GM12878 (cell line): ENCODE results near the gene LIX1. TPM values are rescaled to one million over a fixed set of nuclear protein-coding genes. Genes with fewer than 3 reads are reported as not detected.

Source experiments
- ATAC-seq: fragments of 200-7000 bp; cut with Tn5 transposase; 3 replicates; pipeline ENCODE4 v1.9.1; 2020; ENCODE audit warnings: mild to moderate bottlenecking, moderate library complexity
- BruUV-seq: library from RNA; stranded (reverse); fragments of 400-500 nt; replicated peaks from 2 replicates; lab custom pipeline; 2021; lab: Mats Ljungman, UMichigan
- CTCF ChIA-PET: fragments of 300-600 bp; sonication (Branson Sonifier 250); formaldehyde crosslinking; extraction: SDS; loops from one replicate; lab custom pipeline; 2021; ENCODE audit warnings: inconsistent platforms; lab: Yijun Ruan, JAX
- POLR2A ChIA-PET: fragments of 350-600 bp; formaldehyde crosslinking; extraction: SDS; loops from one replicate; lab custom pipeline; 2021; ENCODE audit warnings: inconsistent platforms; lab: Charles Lee
- RAD21 ChIA-PET: fragments of 300-600 bp; sonication (Branson Sonifier 250); formaldehyde crosslinking; loops from one replicate; lab custom pipeline; 2023; ENCODE audit warnings: antibody characterized with exemption; ENCODE audit not compliant: unreplicated experiment; lab: Charles Lee
- SMC1A ChIA-PET: fragments of 300-600 bp; sonication (Branson Sonifier 250); formaldehyde crosslinking; loops from one replicate; lab custom pipeline; 2023; ENCODE audit not compliant: unreplicated experiment, uncharacterized antibody; lab: Charles Lee
- DNase-seq: peaks from one replicate; pipeline ENCODE4 v3.0.0-alpha.2; 2011; ENCODE audit warnings: low read depth, low spot score
- FAIRE-seq: peaks from 3 replicates; lab custom pipeline; 2011; peaks lifted over from hg19 to GRCh38; lab: Jason Lieb, UNC
- H2AFZ ChIP-seq: 2 replicates; pipeline ENCODE4 v1.6.0; 2011; ENCODE audit warnings: low read depth, low read length, control low read depth; ENCODE audit not compliant: control insufficient read depth
- H3K27ac ChIP-seq: 2 replicates; pipeline ENCODE4 v1.5.1; 2011; ENCODE audit warnings: control low read depth; ENCODE audit not compliant: control insufficient read depth, insufficient read depth
- H3K27me3 ChIP-seq, 2 experiments: replicated peaks in 1 of 2; 2 replicates each; pipeline versions ENCODE4 v1.6.0 to v1.6.1; 2011; ENCODE audit warnings: low read length in 1 of 2; ENCODE audit not compliant: control insufficient read depth in 2 of 2, insufficient read depth in 2 of 2
- H3K36me3 ChIP-seq, 2 experiments: 2 replicates each; pipeline ENCODE4 v1.5.1; 2011; ENCODE audit warnings: low read length in 1 of 2; ENCODE audit not compliant: control insufficient read depth in 2 of 2, insufficient read depth in 2 of 2
- H3K4me1 ChIP-seq: 2 replicates; pipeline ENCODE4 v1.6.1; 2011; ENCODE audit warnings: mild to moderate bottlenecking, low read length, moderate library complexity, mixed read lengths; ENCODE audit not compliant: control insufficient read depth, insufficient read depth
- H3K4me2 ChIP-seq: 2 replicates; pipeline ENCODE4 v1.6.0; 2011; ENCODE audit warnings: control low read depth; ENCODE audit not compliant: control insufficient read depth, insufficient read depth
- H3K4me3 ChIP-seq: fragments of 200-600 bp; sonication (generic); 2 replicates; pipeline ENCODE4 v1.5.1; 2016
- H3K79me2 ChIP-seq: 2 replicates; pipeline ENCODE4 v1.6.0; 2011; ENCODE audit warnings: low read length; ENCODE audit not compliant: control insufficient read depth, insufficient read depth
- H3K9ac ChIP-seq: 2 replicates; pipeline ENCODE4 v1.8.0; 2011; ENCODE audit warnings: low read length, control low read depth, mixed read lengths; ENCODE audit not compliant: control insufficient read depth, insufficient read depth
- H3K9me3 ChIP-seq: replicated peaks from 3 replicates; pipeline ENCODE4 v1.5.1; 2011; ENCODE audit warnings: mild to moderate bottlenecking, low read length; ENCODE audit not compliant: control insufficient read depth, insufficient read depth
- H4K20me1 ChIP-seq: 2 replicates; pipeline ENCODE4 v1.6.0; 2011; ENCODE audit not compliant: control insufficient read depth, insufficient read depth
- ATF2 ChIP-seq: IDR thresholded peaks from 2 replicates; pipeline ENCODE4 v1.6.1; 2012; ENCODE audit warnings: low read length, inconsistent platforms
- ATF7 ChIP-seq: fragments of 450-650 bp; IDR thresholded peaks from 2 replicates; pipeline ENCODE4 v1.6.1; 2016; ENCODE audit warnings: low read depth, mild to moderate bottlenecking
- BACH1 ChIP-seq: fragments of 450-650 bp; IDR thresholded peaks from 2 replicates; pipeline ENCODE4 v1.6.1; 2017; ENCODE audit warnings: mild to moderate bottlenecking, borderline replicate concordance
- BRCA1 ChIP-seq: IDR thresholded peaks from 2 replicates; pipeline ENCODE4 v1.6.1; 2011; ENCODE audit warnings: low read depth, low read length, improper control_type of control experiment
- CEBPZ ChIP-seq: fragments of 150-350 bp; IDR thresholded peaks from 2 replicates; pipeline ENCODE4 v1.6.1; 2016; ENCODE audit warnings: low read depth, low read length
- CHD4 ChIP-seq: fragments of 200-600 bp; sonication (generic); IDR thresholded peaks from 2 replicates; pipeline ENCODE4 v1.6.1; 2016; ENCODE audit warnings: mild to moderate bottlenecking
- EZH2 ChIP-seq: IDR thresholded peaks from 2 replicates; pipeline ENCODE4 v1.6.1; 2012; ENCODE audit warnings: low read depth, mild to moderate bottlenecking, control low read depth, inconsistent platforms, low read length, borderline replicate concordance; ENCODE audit not compliant: control insufficient read depth
- HCFC1 ChIP-seq: fragments of 150-350 bp; IDR thresholded peaks from 2 replicates; pipeline ENCODE4 v1.6.1; 2014; ENCODE audit warnings: low read length
- KDM1A ChIP-seq: fragments of 200-600 bp; sonication (generic); IDR thresholded peaks from 2 replicates; pipeline ENCODE4 v1.6.1; 2016; ENCODE audit warnings: borderline replicate concordance
- MTA3 ChIP-seq: IDR thresholded peaks from 2 replicates; pipeline ENCODE4 v1.6.1; 2012; ENCODE audit warnings: low read length, inconsistent platforms, borderline replicate concordance
- SKIL ChIP-seq: fragments of 450-650 bp; IDR thresholded peaks from 2 replicates; pipeline ENCODE4 v1.6.1; 2017; ENCODE audit warnings: mild to moderate bottlenecking, low read depth, inconsistent platforms; ENCODE audit not compliant: poor library complexity, severe bottlenecking
- SMARCA5 ChIP-seq: fragments of 450-650 bp; IDR thresholded peaks from 2 replicates; pipeline ENCODE4 v1.6.1; 2017; ENCODE audit warnings: mild to moderate bottlenecking
- SMC3 ChIP-seq: IDR thresholded peaks from 2 replicates; pipeline ENCODE4 v1.6.1; 2011; ENCODE audit warnings: low read length, improper control_type of control experiment, borderline replicate concordance
- STAT3 ChIP-seq: IDR thresholded peaks from 2 replicates; pipeline ENCODE4 v1.6.1; 2011; ENCODE audit warnings: low read depth, low read length, improper control_type of control experiment
- YY1 ChIP-seq: IDR thresholded peaks from 2 replicates; pipeline ENCODE4 v1.6.1; 2011; ENCODE audit warnings: low read depth, mild to moderate bottlenecking, low read length
- ZNF622 ChIP-seq: fragments of 450-650 bp; IDR thresholded peaks from 2 replicates; pipeline ENCODE4 v1.6.1; 2017; ENCODE audit warnings: mild to moderate bottlenecking, inconsistent platforms
- ZSCAN29 ChIP-seq: fragments of 450-650 bp; IDR thresholded peaks from 2 replicates; pipeline ENCODE4 v1.6.1; 2017; ENCODE audit warnings: mild to moderate bottlenecking, moderate library complexity
- WGBS: methylation state at CpG from one replicate; pipeline ENCODE4 v1.1.6; 2016; ENCODE audit warnings: low lambda C conversion rate; ENCODE audit not compliant: insufficient replicate concordance, insufficient coverage; ENCODE audit errors: missing lambda C conversion rate; 5-methylcytosine and 5-hydroxymethylcytosine counted together
- in situ Hi-C: fragments of 300-500 bp; cut with MboI; formaldehyde crosslinking; loops from 9 replicates; pipeline ENCODE4 v1.14.3; 2018; ENCODE audit warnings: mixed read lengths
- intact Hi-C: fragments of 100-400 bp; cut with micrococcal nuclease; formaldehyde crosslinking; loops from one replicate; pipeline ENCODE4 v1.14.2; 2022; ENCODE audit not compliant: unreplicated experiment
- polyA plus RNA-seq, 11 experiments: library from polyadenylated mRNA; depleted of rRNA in 4 of 11; unstranded in 6 of 11; stranded (reverse) in 5 of 11; fragments of >200 nt; fragmentation: Nextera tagmentation in 4 of 11; fragmentation: Illumina TruSeq in 1 of 11; extraction: Ambion mirVana in 4 of 11; extraction: Trizol in 1 of 11; gene quantifications; 1 replicate in 1 of 11; 2 replicates in 10 of 11; pipeline versions ENCODE4 v1.2.1 to v1.2.3, GENCODE V29; 2011 to 2016; ENCODE audit warnings: inconsistent platforms in 2 of 11, missing spikeins in 2 of 11, low read depth in 1 of 11
- total RNA-seq, 4 experiments: library from RNA; depleted of rRNA in 3 of 4; stranded (reverse); fragments of >200 nt in 3 of 4; fragmentation: Illumina TruSeq in 1 of 4; extraction: Trizol in 1 of 4; gene quantifications; 2 replicates each; pipeline versions ENCODE4 v1.2.1 to v1.2.3, GENCODE V29; 2013 to 2021
- TF ChIP-seq, protein P1 (sequence below): IDR thresholded peaks from 2 replicates; pipeline ENCODE4 v1.6.1; 2011; ENCODE audit warnings: borderline replicate concordance, low read depth, mild to moderate bottlenecking, moderate library complexity, mixed read lengths, low read length; ENCODE audit not compliant: insufficient read depth; ENCODE audit errors: extremely low read length

LIX1 gene
- total and polyA plus RNA-seq, 10 of the 15 experiments (the other 5 are each of a cell fraction or from before 2014, with no cell fraction given): 0.02 to 0.07 (median 0.04) TPM; not detected in 5

DNA sequence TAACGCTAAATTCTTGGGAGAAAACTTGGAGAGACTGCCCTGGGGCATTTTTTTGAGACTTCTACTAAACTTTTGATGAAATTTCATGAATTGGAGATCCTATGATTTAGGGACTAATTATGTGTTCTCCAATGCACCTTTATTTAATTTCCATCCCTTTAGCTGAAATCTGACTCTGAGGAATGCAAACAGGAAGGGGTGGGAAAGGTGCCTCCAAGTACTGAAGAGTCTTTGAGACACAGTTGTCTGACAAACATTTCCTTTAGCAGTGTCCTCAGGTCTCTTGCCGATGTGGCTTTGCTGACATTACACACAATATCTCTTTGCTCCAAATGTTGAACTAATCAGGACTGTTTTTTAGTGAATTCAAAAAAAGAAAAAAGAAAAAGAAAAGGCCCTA lies 76.9 kb downstream of the LIX1 start:
- Histone ChIP-seq H3K4me2 (no peak overlapping the region), H3K27ac (no peak overlapping the region), H3K9me3 (no peaks in the 10 kb centered on the region), H3K36me3 (no peaks in the 10 kb centered on the region), H2AFZ (no peak overlapping the region), H3K27me3 (no peaks in the 10 kb centered on the region), H3K79me2 (no peaks in the 10 kb centered on the region), H4K20me1 (no peaks in the 10 kb centered on the region), H3K4me1 (no peaks in the 10 kb centered on the region), H3K9ac (no peak overlapping the region), H3K4me3 (no peak overlapping the region)
- ChIA-PET RAD21 (no interaction called here), SMC1A (no interaction called here), POLR2A (no interaction called here), CTCF (interaction anchor here (0.8 kb wide), 1 partner anchor 14 kb away, joined by 3 read pairs; no protein-coding TSS in a partner anchor)
- no peak for DNase-seq
- ATAC-seq: no peak
- intact Hi-C loops: no loop called here
- 68% methylated on average over 2 of the region's 2 CpGs for WGBS
- TF ChIP-seq ZNF622: no peak
- no peak for TF ChIP-seq HCFC1
- TF ChIP-seq EZH2: no peak
- TF ChIP-seq ZSCAN29: no peak
- no peak for TF ChIP-seq CEBPZ
- no peak for TF ChIP-seq SKIL
- TF ChIP-seq KDM1A: no peak
- TF ChIP-seq SMC3: no peak
- no peak for TF ChIP-seq ATF7
- TF ChIP-seq, protein P1, sequence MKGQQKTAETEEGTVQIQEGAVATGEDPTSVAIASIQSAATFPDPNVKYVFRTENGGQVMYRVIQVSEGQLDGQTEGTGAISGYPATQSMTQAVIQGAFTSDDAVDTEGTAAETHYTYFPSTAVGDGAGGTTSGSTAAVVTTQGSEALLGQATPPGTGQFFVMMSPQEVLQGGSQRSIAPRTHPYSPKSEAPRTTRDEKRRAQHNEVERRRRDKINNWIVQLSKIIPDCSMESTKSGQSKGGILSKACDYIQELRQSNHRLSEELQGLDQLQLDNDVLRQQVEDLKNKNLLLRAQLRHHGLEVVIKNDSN: no peak
- no peak for TF ChIP-seq CHD4
- TF ChIP-seq BACH1: no peak
- no peak for TF ChIP-seq SMARCA5
- TF ChIP-seq BRCA1: no peak
- no peak for TF ChIP-seq STAT3
- no peak for TF ChIP-seq MTA3
- TF ChIP-seq ATF2: no peak
- TF ChIP-seq YY1: no peak
- FAIRE-seq: no peak
- no TSS peak for BruUV-seq
- in situ Hi-C loops: no loop called here
